Ovary (tissue), 3 donors: Measurements from ENCODE around the gene PMIS2.

ENCODE experiments used
- CTCF ChIP-seq, 3 donors: fragments of 450-650 bp in 2 of 3; fragments of 200-600 bp in 1 of 3; IDR thresholded peaks; one replicate each; pipeline versions ENCODE4 v1.5.1 to v1.8.0; 2016 to 2022; ENCODE audit warnings: antibody characterized with exemption in 3 of 3, mild to moderate bottlenecking in 1 of 3
- EP300 ChIP-seq: sonication (generic); formaldehyde crosslinking; IDR thresholded peaks from one replicate; pipeline ENCODE4 v1.6.1; 2017; ENCODE audit warnings: antibody characterized with exemption
- donor health status: DM: no; HTN: no; CAD: no.

DNA sequence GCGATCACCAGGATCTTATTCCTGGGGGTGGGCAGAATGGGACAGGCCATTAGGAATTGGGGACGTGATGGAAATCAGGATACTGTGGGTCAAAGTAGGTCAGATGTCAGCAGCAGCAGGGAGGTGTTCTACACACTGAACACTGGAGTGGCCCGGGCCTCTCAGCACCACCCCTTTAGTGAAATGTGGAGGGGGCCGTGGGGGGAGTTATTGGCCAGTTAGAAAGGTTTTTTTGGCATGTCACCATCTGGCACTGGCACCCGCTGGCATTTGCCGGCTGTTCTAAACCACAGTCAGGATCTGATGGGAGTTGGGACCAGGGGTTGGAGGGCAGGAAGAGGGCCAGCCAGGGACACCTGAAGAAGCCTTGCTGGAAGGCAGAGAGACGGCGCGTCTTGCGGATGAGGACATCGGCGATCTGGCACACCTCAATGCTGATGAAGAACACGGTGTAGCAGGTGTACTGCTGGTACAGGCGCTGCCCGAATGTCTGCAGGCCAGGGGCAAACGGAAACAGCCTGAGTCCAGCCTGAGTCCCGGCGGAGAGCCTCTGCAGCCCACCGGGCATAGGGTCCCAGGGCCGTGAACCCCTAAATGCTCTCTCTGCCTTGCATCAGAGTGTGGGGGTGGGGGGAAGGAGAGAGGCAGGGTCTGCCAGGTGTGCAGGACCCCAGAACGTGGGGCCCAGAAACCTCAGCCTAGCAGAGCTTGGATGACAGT lies 34.7 kb upstream of the PMIS2 start:
- TF ChIP-seq CTCF (IDR thresholded peaks at IDR 0.05) (no peak), EP300 (no peak)
